A549 (cell line): ENCODE results near the gene CHMP6.

Experiments
- CEBPB ChIP-seq, 2 experiments: fragments of >200 bp in 1 of 2; sonication (Bioruptor Twin) in 1 of 2; formaldehyde crosslinking in 1 of 2; IDR thresholded peaks; 2 replicates each; pipeline ENCODE4 v1.6.1; 2012 to 2016
- HDAC2 ChIP-seq: fragments of 200-600 bp; sonication (generic); IDR thresholded peaks from 2 replicates; pipeline ENCODE4 v1.6.1; 2016
- MYC ChIP-seq: IDR thresholded peaks from 2 replicates; pipeline ENCODE4 v1.6.1; 2012; ENCODE audit warnings: mild to moderate bottlenecking, inconsistent platforms, low read length, improper control_type of control experiment, borderline replicate concordance
- RAD21 ChIP-seq, 2 experiments: fragments of >200 bp in 1 of 2; sonication (Bioruptor Twin) in 1 of 2; formaldehyde crosslinking in 1 of 2; IDR thresholded peaks in 1 of 2; conservative IDR thresholded peaks in 1 of 2; 2 replicates in 1 of 2; 3 replicates in 1 of 2; pipeline ENCODE4 v1.6.1; 2012 to 2018; ENCODE audit warnings: inconsistent platforms in 1 of 2
- TP53 ChIP-seq: fragments of 250-450 bp; sonication (Bioruptor Pico); IDR thresholded peaks from 2 replicates; pipeline ENCODE4 v1.5.0; 2021; ENCODE audit warnings: mild to moderate bottlenecking, moderate library complexity
- TF ChIP-seq, protein P1 (sequence below): fragments of >200 bp; sonication (Bioruptor Twin); formaldehyde crosslinking; IDR thresholded peaks from 3 replicates; pipeline ENCODE4 v1.5.1; 2016

GRCh38 chr17:80956321-80957190, 35.1 kb upstream of the CHMP6 start:
- TF ChIP-seq, protein P1, sequence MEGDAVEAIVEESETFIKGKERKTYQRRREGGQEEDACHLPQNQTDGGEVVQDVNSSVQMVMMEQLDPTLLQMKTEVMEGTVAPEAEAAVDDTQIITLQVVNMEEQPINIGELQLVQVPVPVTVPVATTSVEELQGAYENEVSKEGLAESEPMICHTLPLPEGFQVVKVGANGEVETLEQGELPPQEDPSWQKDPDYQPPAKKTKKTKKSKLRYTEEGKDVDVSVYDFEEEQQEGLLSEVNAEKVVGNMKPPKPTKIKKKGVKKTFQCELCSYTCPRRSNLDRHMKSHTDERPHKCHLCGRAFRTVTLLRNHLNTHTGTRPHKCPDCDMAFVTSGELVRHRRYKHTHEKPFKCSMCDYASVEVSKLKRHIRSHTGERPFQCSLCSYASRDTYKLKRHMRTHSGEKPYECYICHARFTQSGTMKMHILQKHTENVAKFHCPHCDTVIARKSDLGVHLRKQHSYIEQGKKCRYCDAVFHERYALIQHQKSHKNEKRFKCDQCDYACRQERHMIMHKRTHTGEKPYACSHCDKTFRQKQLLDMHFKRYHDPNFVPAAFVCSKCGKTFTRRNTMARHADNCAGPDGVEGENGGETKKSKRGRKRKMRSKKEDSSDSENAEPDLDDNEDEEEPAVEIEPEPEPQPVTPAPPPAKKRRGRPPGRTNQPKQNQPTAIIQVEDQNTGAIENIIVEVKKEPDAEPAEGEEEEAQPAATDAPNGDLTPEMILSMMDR, result no peak
- TF ChIP-seq HDAC2, result no peak
- TF ChIP-seq TP53, result no peak
- TF ChIP-seq MYC, result no peak
- TF ChIP-seq CEBPB (IDR thresholded peaks at IDR 0.05), result no peak
- TF ChIP-seq RAD21 (conservative IDR thresholded peaks at IDR 0.05 in 1 of 2, IDR thresholded peaks at IDR 0.05 in 1 of 2), result no peak
